ENCODE data around the gene KCNK13.
"Not testable (repeated sequence)": the region's sequence is repeated elsewhere in the genome, so short reads cannot be mapped to it uniquely, and the experiment has no call there.

Gene KCNK13

GRCh38 chr14:90060965-90061684 is 669 bp upstream of the KCNK13 start:
- no peak for DNase-seq (ENCODE audit: low read depth)

DNA sequence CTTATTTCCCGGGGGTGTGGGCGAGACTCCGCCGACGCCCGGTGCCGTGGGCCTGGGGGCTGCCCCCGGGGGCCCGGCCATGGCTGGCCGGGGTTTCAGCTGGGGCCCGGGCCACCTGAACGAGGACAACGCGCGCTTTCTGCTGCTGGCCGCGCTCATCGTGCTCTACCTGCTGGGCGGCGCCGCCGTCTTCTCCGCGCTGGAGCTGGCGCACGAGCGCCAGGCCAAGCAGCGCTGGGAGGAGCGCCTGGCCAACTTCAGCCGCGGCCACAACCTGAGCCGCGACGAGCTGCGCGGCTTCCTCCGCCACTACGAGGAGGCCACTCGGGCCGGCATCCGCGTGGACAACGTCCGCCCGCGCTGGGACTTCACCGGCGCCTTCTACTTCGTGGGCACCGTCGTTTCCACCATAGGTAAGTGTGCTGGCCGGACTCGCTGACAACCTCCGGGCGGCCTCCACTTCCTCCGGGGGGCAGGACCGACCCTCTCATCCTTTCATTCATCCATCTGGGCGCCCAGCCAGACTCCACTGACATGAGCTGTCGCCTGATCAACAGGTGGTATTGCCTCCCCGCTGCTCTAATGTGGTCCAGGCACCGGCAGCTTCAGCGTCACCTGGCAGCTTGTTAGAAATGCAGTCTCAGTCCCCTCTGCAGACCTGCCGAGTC is 467 bp downstream of the KCNK13 start:
- no peak for DNase-seq (ENCODE audit: low read depth)

GRCh38 chr14:90062822-90063539 is 1.2 kb downstream of the KCNK13 start:
- DNase-seq (ENCODE audit: low read depth), result no peak

- no peak for DNase-seq (ENCODE audit: low read depth)
Measured at GRCh38 chr14:90072350-90072749, 10.6 kb downstream of the KCNK13 start.

GRCh38 chr14:90079576-90079975 is 17.8 kb downstream of the KCNK13 start:
- no peak for DNase-seq (ENCODE audit: low read depth)

GRCh38 chr14:90087433-90087832 is 25.6 kb downstream of the KCNK13 start:
- no peak for DNase-seq (ENCODE audit: low read depth)

- DNase-seq (ENCODE audit: low read depth), result no peak
Measured at GRCh38 chr14:90088176-90088575, 26.4 kb downstream of the KCNK13 start.

- not testable (repeated sequence) for DNase-seq (ENCODE audit: low read depth)
Measured at GRCh38 chr14:90089486-90089885, 27.7 kb downstream of the KCNK13 start.

GRCh38 chr14:90091393-90091792 is 29.6 kb downstream of the KCNK13 start:
- DNase-seq (ENCODE audit: low read depth), result no peak

GRCh38 chr14:90093942-90094595 is 32.3 kb downstream of the KCNK13 start:
- no peak for DNase-seq (ENCODE audit: low read depth)

GRCh38 chr14:90095096-90095495 is 33.3 kb downstream of the KCNK13 start:
- no peak for DNase-seq (ENCODE audit: low read depth)

DNA sequence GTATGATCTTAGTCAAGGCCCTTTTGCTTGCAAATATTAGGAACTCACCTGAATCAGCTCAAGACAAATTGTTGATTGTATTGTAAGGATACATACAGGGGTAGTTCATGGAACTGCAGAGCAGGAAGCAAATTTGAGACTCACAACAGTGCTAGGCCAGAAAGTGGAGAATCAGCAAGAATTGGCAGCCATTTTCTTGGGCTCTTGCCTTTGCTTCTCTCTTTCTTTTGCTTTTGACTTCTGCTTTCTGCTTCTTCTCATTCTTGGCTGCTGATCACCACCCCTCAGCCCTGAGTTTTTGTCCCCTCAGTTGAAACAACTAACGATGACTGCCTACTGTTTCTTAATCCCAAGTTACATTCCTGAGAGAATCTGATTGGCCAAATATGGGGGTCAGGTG is 34.8 kb downstream of the KCNK13 start:
- DNase-seq (ENCODE audit: low read depth), result no peak

DNA sequence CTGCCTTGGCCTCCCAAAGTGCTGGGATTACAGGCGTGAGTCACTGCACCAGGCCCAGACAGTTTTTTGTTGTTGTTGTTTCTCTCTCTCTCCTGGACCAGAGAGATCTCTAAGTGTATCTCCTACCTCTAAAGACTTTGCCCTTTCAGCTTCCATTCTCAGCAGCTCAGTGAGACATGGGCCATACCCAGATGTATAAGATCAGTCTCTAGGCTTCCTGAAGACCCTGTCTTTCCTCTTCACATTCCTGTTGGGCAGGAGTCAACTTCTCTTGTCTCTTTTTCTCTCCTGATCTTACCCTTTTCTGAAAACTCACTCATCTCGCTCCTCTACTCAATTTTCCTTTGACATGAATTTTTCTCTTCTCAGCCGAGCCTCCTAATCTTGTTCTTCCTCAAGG is 42.0 kb downstream of the KCNK13 start:
- DNase-seq (ENCODE audit: low read depth), result no peak

- no peak for DNase-seq (ENCODE audit: low read depth)
Measured at GRCh38 chr14:90105756-90106155, 44.0 kb downstream of the KCNK13 start.

DNA sequence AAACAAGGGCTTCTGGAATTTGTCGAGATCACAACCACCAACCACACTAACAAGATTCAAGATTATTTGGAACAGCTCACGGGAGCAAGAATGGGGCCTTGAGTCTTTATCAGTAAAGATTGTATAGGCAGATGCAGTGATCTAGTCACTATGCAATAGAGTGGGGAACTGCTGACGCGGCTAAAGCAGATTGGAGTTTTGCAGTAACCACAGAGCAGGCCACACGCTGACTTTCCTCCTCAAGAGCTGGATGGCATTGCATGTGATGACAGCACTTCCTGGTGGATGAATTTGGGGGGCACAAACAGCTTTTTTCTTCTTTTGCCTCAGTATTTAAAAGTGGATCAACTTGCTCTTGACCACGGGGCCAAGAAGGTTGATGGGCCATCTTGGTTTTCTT is 46.0 kb downstream of the KCNK13 start:
- no peak for DNase-seq (ENCODE audit: low read depth)

DNA sequence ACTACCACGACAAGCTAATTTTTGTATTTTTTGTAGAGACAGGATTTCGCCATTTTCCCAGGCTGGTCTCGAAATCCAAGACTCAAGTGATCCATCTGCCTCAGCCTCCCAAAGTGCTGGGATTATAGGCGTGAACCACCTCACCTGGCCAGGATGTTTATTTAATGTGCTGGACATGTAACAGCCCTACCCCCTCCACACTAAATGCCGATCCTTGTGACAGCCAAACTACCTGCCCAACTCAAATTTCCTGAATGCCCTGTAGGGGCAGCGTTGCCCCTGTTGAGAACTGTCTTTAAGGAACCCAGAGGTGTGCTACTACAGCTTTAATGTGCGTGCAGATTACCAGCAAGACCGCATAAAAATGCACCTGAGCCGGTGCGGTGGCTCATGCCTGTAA is 48.1 kb downstream of the KCNK13 start:
- no peak for DNase-seq (ENCODE audit: low read depth)

GRCh38 chr14:90111895-90112534 is 50.2 kb downstream of the KCNK13 start:
- peak; percentile 28 for DNase-seq (ENCODE audit: low read depth)

- no peak for DNase-seq (ENCODE audit: low read depth)
Measured at GRCh38 chr14:90114554-90114953, 52.8 kb downstream of the KCNK13 start.

GRCh38 chr14:90115780-90116179 is 54.0 kb downstream of the KCNK13 start:
- DNase-seq (ENCODE audit: low read depth), result no peak

- DNase-seq (ENCODE audit: low read depth), result no peak
Measured at GRCh38 chr14:90116444-90116843, 54.6 kb downstream of the KCNK13 start.

- no peak for DNase-seq (ENCODE audit: low read depth)
Measured at GRCh38 chr14:90118027-90118426, 56.2 kb downstream of the KCNK13 start.

DNA sequence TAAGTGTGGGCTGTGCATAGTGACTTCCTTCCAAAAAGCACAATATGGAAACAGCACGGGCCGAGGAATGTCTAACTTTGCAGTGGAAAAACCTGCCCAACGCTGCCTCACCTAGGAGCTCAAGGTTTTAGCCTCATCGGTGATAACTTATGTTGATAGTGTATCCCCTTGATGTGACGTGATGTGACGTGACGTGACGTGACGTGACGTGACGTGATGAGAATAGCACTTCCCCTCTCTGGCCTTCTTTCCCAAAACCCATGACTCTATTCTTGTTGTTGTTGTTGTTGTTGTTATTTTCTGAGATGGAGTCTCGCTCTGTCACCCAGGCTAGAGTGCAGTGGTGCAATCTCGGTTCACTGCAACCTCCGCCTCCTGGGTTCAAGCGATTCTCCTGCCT is 64.5 kb downstream of the KCNK13 start:
- no peak for DNase-seq (ENCODE audit: low read depth)
